K562 (cell line): ENCODE measurements around the gene CPSF4L. TPM values are rescaled to one million over a fixed set of nuclear protein-coding genes. Genes with fewer than 3 reads are reported as not detected.

ENCODE experiments used
- ARID1B ChIP-seq: fragments of 450-650 bp; IDR thresholded peaks from 2 replicates; pipeline ENCODE4 v1.6.1; 2016; ENCODE audit warnings: antibody characterized with exemption, mild to moderate bottlenecking, inconsistent platforms
- CBFB ChIP-seq: sonication (generic); formaldehyde crosslinking; IDR thresholded peaks from 2 replicates; pipeline ENCODE4 v1.4.0; 2020; ENCODE audit warnings: mild to moderate bottlenecking, missing genetic modification reagents
- CCNT2 ChIP-seq: IDR thresholded peaks from 2 replicates; pipeline ENCODE4 v1.6.1; 2011; ENCODE audit warnings: borderline replicate concordance, low read depth, mild to moderate bottlenecking, moderate library complexity, mixed read lengths, low read length; ENCODE audit not compliant: insufficient read length; ENCODE audit errors: extremely low read depth
- CXXC5 ChIP-seq: fragments of 250-450 bp; sonication (Bioruptor Pico); IDR thresholded peaks from 2 replicates; pipeline ENCODE4 v1.8.0; 2022; ENCODE audit warnings: inconsistent platforms, mild to moderate bottlenecking, moderate library complexity
- EGR1 ChIP-seq: fragments of 450-650 bp; conservative IDR thresholded peaks from 2 replicates; pipeline ENCODE4 v1.6.1; 2017; ENCODE audit warnings: mild to moderate bottlenecking
- ESRRA ChIP-seq: fragments of 450-650 bp; IDR thresholded peaks from 2 replicates; pipeline ENCODE4 v1.6.1; 2014; ENCODE audit warnings: low read depth, mild to moderate bottlenecking, moderate library complexity, borderline replicate concordance
- ETV1 ChIP-seq: fragments of 450-650 bp; conservative IDR thresholded peaks from 2 replicates; pipeline ENCODE4 v1.6.1; 2016; ENCODE audit warnings: missing genetic modification characterization, control low read depth, low read depth, missing compliant biosample characterization
- FOXP1 ChIP-seq: sonication (generic); formaldehyde crosslinking; IDR thresholded peaks from 2 replicates; pipeline ENCODE4 v1.8.0; 2022; ENCODE audit warnings: mild to moderate bottlenecking, missing genetic modification reagents
- HCFC1 ChIP-seq: IDR thresholded peaks from 2 replicates; pipeline ENCODE4 v1.6.1; 2012; ENCODE audit warnings: low read depth, low read length, improper control_type of control experiment
- MTA3 ChIP-seq: fragments of 450-650 bp; formaldehyde crosslinking; IDR thresholded peaks from 2 replicates; pipeline ENCODE4 v1.6.1; 2017; ENCODE audit warnings: mild to moderate bottlenecking, borderline replicate concordance
- RB1 ChIP-seq: fragments of 450-650 bp; IDR thresholded peaks from 2 replicates; pipeline ENCODE4 v1.6.1; 2017; ENCODE audit warnings: low read depth, mild to moderate bottlenecking
- RBM17 ChIP-seq: fragments of 200-400 bp; formaldehyde crosslinking; IDR thresholded peaks from 2 replicates; pipeline ENCODE4 v1.6.1; 2017; ENCODE audit warnings: low read depth, mild to moderate bottlenecking, low read length, borderline replicate concordance
- ZNF282 ChIP-seq: sonication (generic); formaldehyde crosslinking; IDR thresholded peaks from 2 replicates; pipeline ENCODE4 v1.8.1; 2023; ENCODE audit warnings: missing genetic modification reagents
- ZNF347 ChIP-seq: fragments of 450-650 bp; formaldehyde crosslinking; IDR thresholded peaks from 2 replicates; pipeline ENCODE4 v1.4.0; 2020; ENCODE audit warnings: low read depth, mild to moderate bottlenecking, moderate library complexity
- polyA plus RNA-seq, 8 experiments: library from polyadenylated mRNA; depleted of rRNA in 4 of 8; stranded (reverse) in 5 of 8; unstranded in 3 of 8; fragments of >200 nt; fragmentation: Nextera tagmentation in 2 of 8; fragmentation: Illumina TruSeq in 1 of 8; extraction: Ambion mirVana in 2 of 8; extraction: Trizol in 1 of 8; gene quantifications; 2 replicates each; pipeline versions ENCODE4 v1.2.1 to v1.2.3, GENCODE V29; 2011 to 2014; ENCODE audit warnings: inconsistent platforms in 1 of 8, missing spikeins in 1 of 8
- total RNA-seq, 7 experiments: library from RNA; depleted of rRNA in 6 of 7; stranded (reverse); fragments of >200 nt in 6 of 7; fragmentation: Illumina TruSeq in 2 of 7; extraction: Trizol in 2 of 7; gene quantifications; 2 replicates each; pipeline versions ENCODE4 v1.2.1 to v1.2.3, GENCODE V29; 2011 to 2021; ENCODE audit warnings: low replicate concordance in 1 of 7
- TF ChIP-seq, protein P1 (sequence below): IDR thresholded peaks from 3 replicates; pipeline ENCODE4 v1.6.1; 2011; ENCODE audit warnings: borderline replicate concordance, mild to moderate bottlenecking; ENCODE audit not compliant: insufficient read length, insufficient read depth
- TF ChIP-seq, protein P2 (sequence below): fragments of 250-450 bp; sonication (Bioruptor Pico); IDR thresholded peaks from 2 replicates; pipeline ENCODE4 v1.8.0; 2021; ENCODE audit warnings: mild to moderate bottlenecking, moderate library complexity
- TF ChIP-seq, protein P3 (sequence below), 2 experiments: fragments of 450-650 bp; conservative IDR thresholded peaks; 2 replicates each; pipeline ENCODE4 v1.6.1; 2017; ENCODE audit warnings: mild to moderate bottlenecking in 2 of 2, moderate library complexity in 2 of 2

Gene CPSF4L
- total and polyA plus RNA-seq, 9 of the 15 experiments (the other 6 are each of a cell fraction or from before 2014, with no cell fraction given), result not detected

DNA sequence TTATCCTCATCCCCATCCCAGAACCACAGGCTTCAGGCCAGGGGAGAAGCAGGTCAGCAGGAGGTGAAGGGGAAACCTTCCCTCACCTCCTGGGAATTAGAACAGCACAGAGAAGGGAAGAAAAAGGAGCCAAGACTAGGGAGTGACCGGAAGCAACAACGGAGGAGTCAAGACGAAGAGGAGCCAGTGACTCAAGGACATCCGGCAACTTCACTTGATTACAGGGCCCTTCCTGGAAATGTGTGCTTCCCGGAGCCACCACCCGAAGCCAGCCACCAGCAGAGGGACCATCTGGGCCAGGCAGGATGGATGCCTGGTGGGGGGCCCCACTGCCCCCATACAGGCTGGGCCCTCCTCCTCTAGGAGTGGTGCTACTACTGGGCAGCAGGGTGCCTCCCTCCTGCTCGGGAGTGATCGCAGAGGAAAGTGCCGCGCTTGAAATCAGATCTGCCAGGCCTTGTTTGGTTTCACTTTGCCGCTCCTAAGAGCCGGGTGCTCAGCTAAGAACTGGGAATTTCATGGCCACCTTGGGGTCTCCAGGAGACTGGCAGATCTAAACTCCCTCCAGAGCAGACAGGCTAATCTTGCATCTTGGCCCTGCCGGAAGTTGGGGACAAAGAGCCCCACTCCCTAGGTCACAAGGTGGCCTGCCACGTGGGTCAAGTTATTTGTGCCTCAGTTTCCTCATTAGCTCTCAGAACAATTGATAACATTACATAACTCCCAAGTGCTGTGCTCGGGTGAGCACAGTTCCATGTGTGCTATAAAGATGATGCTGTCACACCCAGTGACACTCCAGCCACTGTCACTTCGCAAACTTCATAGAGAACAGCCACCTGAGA is 43.5 kb upstream of the CPSF4L start (continued):
- peak; percentile 38 for TF ChIP-seq ESRRA
- peak; percentile 55; the same call in 1 of the 2 replicates for TF ChIP-seq MTA3
- TF ChIP-seq CBFB (CRISPR knock-in tag), result no peak
- TF ChIP-seq, protein P1, sequence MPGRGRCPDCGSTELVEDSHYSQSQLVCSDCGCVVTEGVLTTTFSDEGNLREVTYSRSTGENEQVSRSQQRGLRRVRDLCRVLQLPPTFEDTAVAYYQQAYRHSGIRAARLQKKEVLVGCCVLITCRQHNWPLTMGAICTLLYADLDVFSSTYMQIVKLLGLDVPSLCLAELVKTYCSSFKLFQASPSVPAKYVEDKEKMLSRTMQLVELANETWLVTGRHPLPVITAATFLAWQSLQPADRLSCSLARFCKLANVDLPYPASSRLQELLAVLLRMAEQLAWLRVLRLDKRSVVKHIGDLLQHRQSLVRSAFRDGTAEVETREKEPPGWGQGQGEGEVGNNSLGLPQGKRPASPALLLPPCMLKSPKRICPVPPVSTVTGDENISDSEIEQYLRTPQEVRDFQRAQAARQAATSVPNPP, result no peak
- no peak for TF ChIP-seq RBM17
- peak; percentile 94 for TF ChIP-seq ETV1 (tag)
- 0 out of 2 replicates have a peak, but pooled peaks have one; percentile 38 for TF ChIP-seq FOXP1
- TF ChIP-seq, protein P2, sequence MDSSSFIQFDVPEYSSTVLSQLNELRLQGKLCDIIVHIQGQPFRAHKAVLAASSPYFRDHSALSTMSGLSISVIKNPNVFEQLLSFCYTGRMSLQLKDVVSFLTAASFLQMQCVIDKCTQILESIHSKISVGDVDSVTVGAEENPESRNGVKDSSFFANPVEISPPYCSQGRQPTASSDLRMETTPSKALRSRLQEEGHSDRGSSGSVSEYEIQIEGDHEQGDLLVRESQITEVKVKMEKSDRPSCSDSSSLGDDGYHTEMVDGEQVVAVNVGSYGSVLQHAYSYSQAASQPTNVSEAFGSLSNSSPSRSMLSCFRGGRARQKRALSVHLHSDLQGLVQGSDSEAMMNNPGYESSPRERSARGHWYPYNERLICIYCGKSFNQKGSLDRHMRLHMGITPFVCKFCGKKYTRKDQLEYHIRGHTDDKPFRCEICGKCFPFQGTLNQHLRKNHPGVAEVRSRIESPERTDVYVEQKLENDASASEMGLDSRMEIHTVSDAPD (CRISPR knock-in tag), result no peak
- peak; percentile 25 for TF ChIP-seq CCNT2
- peak; percentile 25; the same call in 1 of the 2 replicates for TF ChIP-seq EGR1
- peak; percentile 55; the same call in 1 of the 2 replicates for TF ChIP-seq RB1
- TF ChIP-seq CXXC5, result 0 out of 2 replicates have a peak, but pooled peaks have one; percentile 31
- TF ChIP-seq, protein P3, sequence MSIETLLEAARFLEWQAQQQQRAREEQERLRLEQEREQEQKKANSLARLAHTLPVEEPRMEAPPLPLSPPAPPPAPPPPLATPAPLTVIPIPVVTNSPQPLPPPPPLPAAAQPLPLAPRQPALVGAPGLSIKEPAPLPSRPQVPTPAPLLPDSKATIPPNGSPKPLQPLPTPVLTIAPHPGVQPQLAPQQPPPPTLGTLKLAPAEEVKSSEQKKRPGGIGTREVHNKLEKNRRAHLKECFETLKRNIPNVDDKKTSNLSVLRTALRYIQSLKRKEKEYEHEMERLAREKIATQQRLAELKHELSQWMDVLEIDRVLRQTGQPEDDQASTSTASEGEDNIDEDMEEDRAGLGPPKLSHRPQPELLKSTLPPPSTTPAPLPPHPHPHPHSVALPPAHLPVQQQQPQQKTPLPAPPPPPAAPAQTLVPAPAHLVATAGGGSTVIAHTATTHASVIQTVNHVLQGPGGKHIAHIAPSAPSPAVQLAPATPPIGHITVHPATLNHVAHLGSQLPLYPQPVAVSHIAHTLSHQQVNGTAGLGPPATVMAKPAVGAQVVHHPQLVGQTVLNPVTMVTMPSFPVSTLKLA (conservative IDR thresholded peaks at IDR 0.05), result peak in 1 of 2 experiments; percentile 54; a peak in 1 of 4 replicates
- peak; percentile 68 for TF ChIP-seq ARID1B
- TF ChIP-seq ZNF347 (CRISPR knock-in tag), result no peak
- TF ChIP-seq ZNF282 (CRISPR knock-in tag), result no peak
- TF ChIP-seq HCFC1, result peak; percentile 39; the same call in 1 of the 2 replicates
